OCI-LY3 (cell line): ENCODE results near the gene SERPING1.
A peak's percentile ranks its signal among the peaks of the same experiment; 100 is the strongest.

Experiments
- H2AFZ ChIP-seq: fragments of 200-600, 300-600 bp; shearing (Covaris generic); 2 replicates; pipeline ENCODE4 v1.6.0; 2014; ENCODE audit warnings: antibody characterized with exemption, low read depth, low read length
- H3K27ac ChIP-seq: fragments of 200-600, 300-600 bp; sonication (generic); 2 replicates; pipeline ENCODE4 v1.5.1; 2014; ENCODE audit warnings: mild to moderate bottlenecking, low read length, moderate library complexity, mixed read lengths
- H3K27me3 ChIP-seq: fragments of 200-600, 300-600 bp; sonication (generic); 2 replicates; pipeline ENCODE4 v1.6.1; 2014; ENCODE audit warnings: low read depth, low read length, mixed read lengths
- H3K36me3 ChIP-seq: fragments of 200-600, 300-600 bp; sonication (generic); replicated peaks from 2 replicates; pipeline ENCODE3; 2014; ENCODE audit warnings: low read depth, low read length, mixed read lengths
- H3K4me1 ChIP-seq: fragments of 300-600, 200-600 bp; sonication (generic); 2 replicates; pipeline ENCODE4 v1.6.1; 2014; ENCODE audit warnings: low read length, mixed read lengths
- H3K4me2 ChIP-seq: fragments of 200-600, 300-600 bp; sonication (generic); 2 replicates; pipeline ENCODE4 v1.6.1; 2014; ENCODE audit warnings: low read length, mixed read lengths
- H3K4me3 ChIP-seq: fragments of 300-600, 200-600 bp; sonication (generic); 2 replicates; pipeline ENCODE4 v1.5.1; 2014; ENCODE audit warnings: antibody characterized with exemption, mild to moderate bottlenecking, low read length, moderate library complexity
- H3K79me2 ChIP-seq: fragments of 300-600, 200-600 bp; shearing (Covaris generic); 2 replicates; pipeline ENCODE4 v1.6.1; 2014; ENCODE audit warnings: mild to moderate bottlenecking, low read length, mixed read lengths
- H3K9ac ChIP-seq: fragments of 300-600, 200-600 bp; shearing (Covaris generic); 2 replicates; pipeline ENCODE4 v1.6.0; 2014; ENCODE audit warnings: mild to moderate bottlenecking, low read length, moderate library complexity
- H3K9me3 ChIP-seq: fragments of 200-600, 300-600 bp; shearing (Covaris generic); 2 replicates; pipeline ENCODE4 v1.6.1; 2014; ENCODE audit warnings: low read length, mixed read lengths; ENCODE audit not compliant: insufficient read depth
- H4K20me1 ChIP-seq: fragments of 200-600, 300-600 bp; sonication (generic); 2 replicates; pipeline ENCODE4 v1.6.1; 2016; ENCODE audit warnings: low read length, mixed read lengths; ENCODE audit not compliant: insufficient read depth
- EZH2phosphoT487 ChIP-seq: fragments of 200-600 bp; shearing (Covaris generic); IDR thresholded peaks from 2 replicates; pipeline ENCODE4 v1.6.1; 2018; ENCODE audit warnings: antibody characterized with exemption, mixed run types, low read depth
- TF ChIP-seq, protein P1 (sequence below): fragments of 200-600, 300-600 bp; sonication (generic); IDR thresholded peaks from 2 replicates; pipeline ENCODE4 v1.5.1; 2014; ENCODE audit warnings: antibody characterized with exemption, low read length, low read depth

SERPING1 gene

DNA sequence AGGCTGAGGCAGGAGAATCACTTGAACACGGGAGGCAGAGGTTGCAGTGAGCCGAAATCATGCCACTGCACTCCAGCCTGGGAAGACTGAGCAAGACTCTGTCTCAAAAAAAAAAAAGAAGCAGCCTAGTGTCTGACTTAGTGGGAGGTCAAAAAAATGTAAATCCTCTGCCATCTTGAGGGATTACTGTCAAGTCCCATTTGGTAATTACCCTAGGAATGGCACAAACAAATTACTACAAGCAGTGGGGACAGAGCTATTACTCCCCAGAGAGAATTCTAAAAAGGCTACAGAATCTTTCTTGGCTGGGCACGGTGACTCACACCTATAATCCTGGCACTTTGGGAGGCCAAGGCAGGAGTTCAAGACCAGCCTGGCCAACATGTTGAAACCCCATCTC lies 3.8 kb downstream of the SERPING1 start:
- H3K27me3 ChIP-seq = peaks cover 15% of the 10 kb centered on the region
- no peak overlapping the region for H3K9ac ChIP-seq
- no peaks in the 10 kb centered on the region for H3K9me3 ChIP-seq
- H3K4me2 ChIP-seq = no peak overlapping the region
- no peak overlapping the region for H2AFZ ChIP-seq
- TF ChIP-seq, protein P1, sequence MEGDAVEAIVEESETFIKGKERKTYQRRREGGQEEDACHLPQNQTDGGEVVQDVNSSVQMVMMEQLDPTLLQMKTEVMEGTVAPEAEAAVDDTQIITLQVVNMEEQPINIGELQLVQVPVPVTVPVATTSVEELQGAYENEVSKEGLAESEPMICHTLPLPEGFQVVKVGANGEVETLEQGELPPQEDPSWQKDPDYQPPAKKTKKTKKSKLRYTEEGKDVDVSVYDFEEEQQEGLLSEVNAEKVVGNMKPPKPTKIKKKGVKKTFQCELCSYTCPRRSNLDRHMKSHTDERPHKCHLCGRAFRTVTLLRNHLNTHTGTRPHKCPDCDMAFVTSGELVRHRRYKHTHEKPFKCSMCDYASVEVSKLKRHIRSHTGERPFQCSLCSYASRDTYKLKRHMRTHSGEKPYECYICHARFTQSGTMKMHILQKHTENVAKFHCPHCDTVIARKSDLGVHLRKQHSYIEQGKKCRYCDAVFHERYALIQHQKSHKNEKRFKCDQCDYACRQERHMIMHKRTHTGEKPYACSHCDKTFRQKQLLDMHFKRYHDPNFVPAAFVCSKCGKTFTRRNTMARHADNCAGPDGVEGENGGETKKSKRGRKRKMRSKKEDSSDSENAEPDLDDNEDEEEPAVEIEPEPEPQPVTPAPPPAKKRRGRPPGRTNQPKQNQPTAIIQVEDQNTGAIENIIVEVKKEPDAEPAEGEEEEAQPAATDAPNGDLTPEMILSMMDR = no peak
- no peak for TF ChIP-seq EZH2phosphoT487
- H4K20me1 ChIP-seq = no peaks in the 10 kb centered on the region
- H3K4me3 ChIP-seq = no peak overlapping the region
- H3K79me2 ChIP-seq = no peaks in the 10 kb centered on the region
- H3K36me3 ChIP-seq = no peaks in the 10 kb centered on the region
- H3K4me1 ChIP-seq = no peaks in the 10 kb centered on the region
- no peak overlapping the region for H3K27ac ChIP-seq

DNA sequence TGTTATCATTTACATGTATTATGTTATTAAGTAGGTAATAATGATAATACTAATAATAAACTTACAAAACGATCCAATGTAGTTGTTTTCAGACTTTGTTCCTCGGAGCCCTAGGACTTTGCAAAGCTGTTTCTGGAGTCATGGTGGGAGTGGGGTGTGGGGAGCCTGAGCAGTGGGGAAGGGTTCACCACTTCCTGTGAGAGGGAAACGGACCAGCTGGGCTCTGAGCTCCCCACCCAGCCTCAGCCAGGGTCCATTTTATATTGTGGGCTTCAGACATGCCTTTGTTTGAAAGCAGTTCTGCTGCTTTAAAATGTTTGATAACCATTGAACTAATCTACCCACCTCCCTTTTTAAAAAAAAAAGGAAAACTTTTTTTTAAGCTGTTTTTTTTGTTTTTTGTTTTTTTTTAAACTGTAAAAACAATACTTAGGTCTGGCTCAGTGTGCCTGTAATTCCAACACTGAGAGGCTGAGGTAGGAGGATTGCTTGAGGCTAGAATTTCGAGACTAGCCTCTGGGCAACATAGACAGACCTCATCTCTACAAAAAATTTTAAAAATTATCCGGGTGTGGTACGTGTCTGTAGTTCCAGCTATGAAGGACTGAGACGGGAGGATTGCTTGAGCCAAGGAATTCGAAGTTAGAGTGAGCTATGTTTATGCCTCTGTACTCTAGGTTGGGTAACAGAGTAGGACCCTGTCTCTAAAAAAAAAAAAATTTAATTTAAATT lies 7.0 kb downstream of the SERPING1 start:
- no peak overlapping the region for H3K4me3 ChIP-seq
- H3K4me2 ChIP-seq = peak overlapping the region; percentile 12; the same call in 1 of the 2 replicates
- H3K9ac ChIP-seq = no peak overlapping the region
- H3K4me1 ChIP-seq = no peaks in the 10 kb centered on the region
- 0 out of 2 replicates have a peak overlapping the region, but pooled peaks have one; percentile 7 for H2AFZ ChIP-seq
- H3K27me3 ChIP-seq = peaks cover 26% of the 10 kb centered on the region
- no peaks in the 10 kb centered on the region for H3K9me3 ChIP-seq
- H3K79me2 ChIP-seq = no peaks in the 10 kb centered on the region
- TF ChIP-seq, protein P1 = no peak
- no peak for TF ChIP-seq EZH2phosphoT487
- H3K36me3 ChIP-seq = no peaks in the 10 kb centered on the region
- no peaks in the 10 kb centered on the region for H4K20me1 ChIP-seq
- H3K27ac ChIP-seq = no peak overlapping the region

- TF ChIP-seq EZH2phosphoT487 = no peak
- TF ChIP-seq, protein P1 = no peak
- H3K9me3 ChIP-seq = no peaks in the 10 kb centered on the region
- no peaks in the 10 kb centered on the region for H3K36me3 ChIP-seq
- no peak overlapping the region for H3K9ac ChIP-seq
- peaks cover 30% of the 10 kb centered on the region for H3K27me3 ChIP-seq
- no peaks in the 10 kb centered on the region for H3K4me1 ChIP-seq
- H3K79me2 ChIP-seq = no peaks in the 10 kb centered on the region
- no peaks in the 10 kb centered on the region for H4K20me1 ChIP-seq
- no peak overlapping the region for H3K27ac ChIP-seq
- H3K4me3 ChIP-seq = no peak overlapping the region
- no peak overlapping the region for H2AFZ ChIP-seq
- no peak overlapping the region for H3K4me2 ChIP-seq
Measured at GRCh38 chr11:57605028-57605420, 7.5 kb downstream of the SERPING1 start.

DNA sequence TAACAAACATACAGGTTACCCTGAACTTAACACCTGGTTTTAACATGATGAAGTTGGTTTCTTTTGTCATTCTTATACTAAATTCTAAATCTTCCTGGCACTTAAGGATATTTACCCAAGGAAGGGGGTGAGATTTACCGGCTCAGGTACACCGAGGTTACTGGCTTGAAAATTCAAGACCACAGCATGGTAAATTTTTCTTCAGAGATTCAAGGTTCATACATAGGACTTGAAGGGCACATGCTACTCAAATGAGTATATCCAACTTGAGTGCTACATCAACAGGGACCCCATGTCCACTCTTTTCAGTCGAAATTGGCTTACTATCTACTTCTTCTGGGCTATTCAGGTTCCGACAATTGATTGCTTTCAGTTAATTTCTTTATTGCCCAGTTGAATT lies 12.7 kb downstream of the SERPING1 start:
- TF ChIP-seq EZH2phosphoT487 = no peak
- TF ChIP-seq, protein P1 = no peak
- Histone ChIP-seq H3K27ac (no peak overlapping the region), H3K79me2 (no peaks in the 10 kb centered on the region), H3K4me2 (no peak overlapping the region), H3K36me3 (no peaks in the 10 kb centered on the region), H3K4me3 (no peak overlapping the region), H4K20me1 (no peaks in the 10 kb centered on the region), H3K9ac (no peak overlapping the region), H2AFZ (no peak overlapping the region), H3K27me3 (peaks cover 56% of the 10 kb centered on the region), H3K9me3 (no peaks in the 10 kb centered on the region), H3K4me1 (no peaks in the 10 kb centered on the region)
